ENCODE measurements around the gene FHOD3.

DNA sequence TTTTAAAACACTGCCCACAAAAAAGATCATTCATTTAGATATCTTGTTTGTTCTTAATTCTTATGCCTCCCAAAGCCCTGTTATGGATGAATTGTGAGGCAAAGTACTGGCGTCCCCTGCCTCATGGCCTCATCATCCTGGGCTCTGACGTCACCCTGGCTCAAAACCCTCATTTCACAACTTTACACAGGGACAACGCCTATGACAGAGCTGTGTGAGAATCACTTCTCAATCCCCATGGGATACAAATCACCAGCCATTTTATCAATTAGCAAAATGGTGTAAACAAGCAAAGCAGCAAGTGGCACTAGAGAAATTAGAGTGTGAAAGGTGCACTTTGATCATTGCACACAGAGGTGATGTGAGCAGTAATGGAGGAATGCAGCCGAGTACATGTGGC is 16.6 kb downstream of the FHOD3 start:
- TF ChIP-seq POLR2A (IDR thresholded peaks at IDR 0.05; ENCODE audit: low read length) (no peak), GATA1 (IDR thresholded peaks at IDR 0.05; ENCODE audit: low read depth, low read length) (no peak)
